Nephron (organoid): ENCODE results near the gene PPHLN1.

ENCODE experiments used
- H3K27ac Mint-ChIP-seq, 3 experiments: 2 replicates each; pipeline ENCODE4 v1.8.0; 2020; ENCODE audit warnings: mixed read lengths in 3 of 3, mild to moderate bottlenecking in 2 of 3, moderate library complexity in 1 of 3
- H3K27me3 Mint-ChIP-seq: 2 replicates; pipeline ENCODE4 v1.8.0; 2021; ENCODE audit warnings: low read depth, mild to moderate bottlenecking, moderate library complexity, mixed read lengths
- H3K36me3 Mint-ChIP-seq: 2 replicates; pipeline ENCODE4 v1.8.0; 2020; ENCODE audit warnings: low read depth, mixed read lengths
- H3K4me1 Mint-ChIP-seq: 2 replicates; pipeline ENCODE4 v1.8.0; 2020; ENCODE audit warnings: mixed read lengths
- H3K4me3 Mint-ChIP-seq, 3 experiments: 2 replicates each; pipeline ENCODE4 v1.8.0; 2020; ENCODE audit warnings: mild to moderate bottlenecking in 3 of 3, mixed read lengths in 3 of 3, moderate library complexity in 2 of 3
- H3K9me3 Mint-ChIP-seq: 2 replicates; pipeline ENCODE4 v1.8.0; 2020; ENCODE audit warnings: mixed read lengths
- TF ChIP-seq, protein P1 (sequence below), 3 experiments: fragments of 200-600 bp; sonication (generic); IDR thresholded peaks; one replicate each; pipeline ENCODE4 v1.5.0; 2021; ENCODE audit warnings: antibody characterized with exemption in 3 of 3; ENCODE audit not compliant: unreplicated experiment in 3 of 3

The PPHLN1 gene, protein sequence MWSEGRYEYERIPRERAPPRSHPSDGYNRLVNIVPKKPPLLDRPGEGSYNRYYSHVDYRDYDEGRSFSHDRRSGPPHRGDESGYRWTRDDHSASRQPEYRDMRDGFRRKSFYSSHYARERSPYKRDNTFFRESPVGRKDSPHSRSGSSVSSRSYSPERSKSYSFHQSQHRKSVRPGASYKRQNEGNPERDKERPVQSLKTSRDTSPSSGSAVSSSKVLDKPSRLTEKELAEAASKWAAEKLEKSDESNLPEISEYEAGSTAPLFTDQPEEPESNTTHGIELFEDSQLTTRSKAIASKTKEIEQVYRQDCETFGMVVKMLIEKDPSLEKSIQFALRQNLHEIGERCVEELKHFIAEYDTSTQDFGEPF

DNA sequence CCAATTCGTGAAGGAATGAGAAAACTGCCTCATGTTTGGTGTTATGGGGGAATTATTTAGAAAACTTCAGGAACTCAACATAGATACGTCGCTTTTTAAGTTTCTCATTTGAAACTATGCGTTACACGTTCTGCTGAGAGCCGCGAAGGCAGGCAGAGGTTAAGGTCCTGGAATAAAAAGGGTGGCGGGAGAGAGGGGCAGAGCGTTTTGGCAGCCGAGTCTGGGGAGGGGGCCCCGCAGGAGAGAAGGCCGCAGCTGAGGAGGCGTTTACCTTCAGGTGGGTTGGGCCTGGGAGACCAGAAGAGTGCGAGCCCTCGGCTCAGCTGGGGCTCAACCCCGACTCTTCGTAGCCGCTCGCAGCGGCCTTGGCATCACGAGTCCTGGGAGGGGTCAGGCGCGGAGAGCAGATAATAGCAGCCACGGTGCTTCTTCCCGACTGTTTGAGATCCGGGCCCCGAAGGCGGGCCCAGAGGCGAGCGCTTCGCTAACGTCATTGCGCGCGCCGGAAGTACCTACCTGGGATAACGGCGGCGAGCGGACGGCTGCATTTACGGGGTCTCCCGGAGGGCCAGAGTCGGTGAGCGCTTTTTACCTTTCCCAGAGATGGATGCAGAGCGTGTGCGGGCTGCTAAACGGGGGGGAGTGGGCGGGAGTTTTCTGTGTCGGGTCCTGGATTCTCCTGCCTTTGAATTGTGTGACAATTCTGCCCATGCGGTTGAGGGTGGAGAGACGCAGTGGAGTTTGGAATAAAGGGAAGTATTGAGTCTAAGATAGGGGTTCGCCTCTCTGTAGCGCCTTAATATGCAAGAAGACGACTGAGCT is at the start of gene PPHLN1, which contains the start of gene ZCRB1:
Gene PPHLN1, plus strand, starts transcription at position 515 of the 822 bp plus-strand sequence. CDS start 9,736 bp downstream, outside the sequence.
Gene ZCRB1, minus strand, starts transcription at position 442 of the 822 bp plus-strand sequence. CDS start 1,992 bp downstream, outside the sequence.
- H3K9me3 Mint-ChIP-seq = no peaks in the 10 kb centered on the region
- H3K4me3 Mint-ChIP-seq = peak within 1 kb of the TSS; percentile 96 to 99 (median 96)
- peak within 1 kb of the TSS; percentile 93 to 98 (median 97) for H3K27ac Mint-ChIP-seq
- TF ChIP-seq, protein P1, sequence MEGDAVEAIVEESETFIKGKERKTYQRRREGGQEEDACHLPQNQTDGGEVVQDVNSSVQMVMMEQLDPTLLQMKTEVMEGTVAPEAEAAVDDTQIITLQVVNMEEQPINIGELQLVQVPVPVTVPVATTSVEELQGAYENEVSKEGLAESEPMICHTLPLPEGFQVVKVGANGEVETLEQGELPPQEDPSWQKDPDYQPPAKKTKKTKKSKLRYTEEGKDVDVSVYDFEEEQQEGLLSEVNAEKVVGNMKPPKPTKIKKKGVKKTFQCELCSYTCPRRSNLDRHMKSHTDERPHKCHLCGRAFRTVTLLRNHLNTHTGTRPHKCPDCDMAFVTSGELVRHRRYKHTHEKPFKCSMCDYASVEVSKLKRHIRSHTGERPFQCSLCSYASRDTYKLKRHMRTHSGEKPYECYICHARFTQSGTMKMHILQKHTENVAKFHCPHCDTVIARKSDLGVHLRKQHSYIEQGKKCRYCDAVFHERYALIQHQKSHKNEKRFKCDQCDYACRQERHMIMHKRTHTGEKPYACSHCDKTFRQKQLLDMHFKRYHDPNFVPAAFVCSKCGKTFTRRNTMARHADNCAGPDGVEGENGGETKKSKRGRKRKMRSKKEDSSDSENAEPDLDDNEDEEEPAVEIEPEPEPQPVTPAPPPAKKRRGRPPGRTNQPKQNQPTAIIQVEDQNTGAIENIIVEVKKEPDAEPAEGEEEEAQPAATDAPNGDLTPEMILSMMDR (IDR thresholded peaks at IDR 0.05; ENCODE audit: unreplicated experiment in 3 of 3) = no peak
- no peaks in the 10 kb centered on the region for H3K27me3 Mint-ChIP-seq
- H3K36me3 Mint-ChIP-seq = peaks cover 14% of the 10 kb centered on the region
- H3K4me1 Mint-ChIP-seq = peaks cover 20% of the 10 kb centered on the region

DNA sequence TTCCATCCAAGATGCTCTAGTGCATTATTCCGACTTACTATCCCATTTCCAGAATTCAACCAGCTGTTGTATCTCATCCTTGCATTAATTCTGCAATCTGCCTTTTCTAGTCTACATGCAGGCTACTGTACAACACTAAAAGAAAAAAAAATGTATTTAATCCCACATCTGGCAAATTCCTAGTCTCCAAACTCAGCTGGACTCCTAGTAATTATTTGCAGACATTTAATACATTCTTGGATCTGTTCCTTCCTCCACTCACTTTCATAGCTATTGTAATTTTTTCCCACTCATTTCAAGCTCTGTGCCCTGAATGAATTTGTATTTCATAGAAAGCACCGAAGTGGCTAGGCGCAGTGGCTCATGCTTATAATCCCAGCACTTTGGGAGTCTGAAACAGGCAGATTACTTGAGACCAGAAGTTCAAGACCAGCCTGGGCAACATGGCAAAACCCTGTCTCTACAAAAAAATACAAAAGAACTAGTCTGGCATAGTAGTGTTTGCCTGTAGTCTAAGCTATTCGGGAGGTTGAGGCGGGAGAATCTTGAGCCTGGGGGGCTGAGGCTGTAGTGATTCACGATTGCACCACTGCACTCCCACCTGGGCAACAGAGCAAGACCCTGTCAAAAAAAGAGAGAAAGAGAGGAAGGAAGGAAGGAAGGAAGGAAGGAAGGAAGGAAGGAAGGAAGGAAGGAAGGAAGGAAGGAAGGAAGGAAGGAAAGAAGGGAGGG is 48.4 kb upstream of the PPHLN1 start:
- peak overlapping the region in 2 of 3 experiments; percentile 16 to 33 for H3K27ac Mint-ChIP-seq
- peaks cover 13% of the 10 kb centered on the region for H3K4me1 Mint-ChIP-seq
- peaks cover 3% of the 10 kb centered on the region for H3K9me3 Mint-ChIP-seq
- H3K27me3 Mint-ChIP-seq = peaks cover 9% of the 10 kb centered on the region
- H3K36me3 Mint-ChIP-seq = no peaks in the 10 kb centered on the region
- TF ChIP-seq, protein P1 (IDR thresholded peaks at IDR 0.05; ENCODE audit: unreplicated experiment in 3 of 3) = no peak
- no peak overlapping the region for H3K4me3 Mint-ChIP-seq

DNA sequence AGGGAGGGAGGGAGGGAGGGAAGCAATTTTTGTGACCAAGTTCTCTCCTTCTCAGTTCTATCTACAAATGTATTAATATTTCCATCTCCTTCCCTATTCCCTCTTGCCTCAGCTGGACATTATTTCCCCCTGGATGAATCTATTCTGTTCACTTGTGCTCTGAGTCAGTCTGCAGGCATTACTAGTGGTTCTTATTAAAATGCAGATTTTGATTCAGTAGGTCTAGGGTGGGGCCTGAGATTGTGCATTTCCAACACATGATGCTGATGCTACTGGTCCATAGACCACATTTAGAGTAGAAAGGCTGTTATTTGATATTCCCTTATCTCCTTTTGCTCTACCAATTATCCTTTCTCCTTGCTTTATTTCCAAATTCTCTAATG is 47.8 kb upstream of the PPHLN1 start:
- Mint-ChIP-seq H3K36me3 (no peaks in the 10 kb centered on the region), H3K4me1 (peaks cover 14% of the 10 kb centered on the region)

DNA sequence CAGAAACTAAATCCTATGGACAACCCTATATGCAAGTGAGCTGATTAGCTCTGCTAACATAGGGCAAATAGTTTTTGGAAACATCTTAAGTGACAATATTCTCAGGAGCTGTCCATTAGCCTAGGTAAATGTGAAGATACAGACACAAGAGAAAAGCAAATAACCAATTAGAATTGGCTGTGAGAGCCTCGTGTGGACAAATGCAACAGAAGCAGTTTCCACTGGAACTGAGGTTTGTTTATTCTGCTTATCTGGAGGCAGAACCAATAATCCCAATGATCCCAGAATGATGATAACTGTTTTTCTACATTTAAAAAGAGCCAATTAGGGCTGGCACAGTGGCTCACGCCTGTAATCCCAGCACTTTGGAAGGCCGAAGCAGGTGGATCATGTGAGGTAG is 44.7 kb upstream of the PPHLN1 start:
- Mint-ChIP-seq H3K27ac (no peak overlapping the region), H3K4me3 (no peak overlapping the region), H3K36me3 (no peaks in the 10 kb centered on the region), H3K4me1 (peaks cover 19% of the 10 kb centered on the region), H3K27me3 (peaks cover 9% of the 10 kb centered on the region), H3K9me3 (no peaks in the 10 kb centered on the region)
- TF ChIP-seq, protein P1 (IDR thresholded peaks at IDR 0.05; ENCODE audit: unreplicated experiment in 3 of 3) = no peak

More for the DNA sequence above, 47.8 kb upstream of the PPHLN1 start:
- H3K4me3 Mint-ChIP-seq = no peak overlapping the region
- H3K27ac Mint-ChIP-seq = no peak overlapping the region
- H3K9me3 Mint-ChIP-seq = no peaks in the 10 kb centered on the region
- peaks cover 9% of the 10 kb centered on the region for H3K27me3 Mint-ChIP-seq
- TF ChIP-seq, protein P1 (IDR thresholded peaks at IDR 0.05; ENCODE audit: unreplicated experiment in 3 of 3) = no peak

DNA sequence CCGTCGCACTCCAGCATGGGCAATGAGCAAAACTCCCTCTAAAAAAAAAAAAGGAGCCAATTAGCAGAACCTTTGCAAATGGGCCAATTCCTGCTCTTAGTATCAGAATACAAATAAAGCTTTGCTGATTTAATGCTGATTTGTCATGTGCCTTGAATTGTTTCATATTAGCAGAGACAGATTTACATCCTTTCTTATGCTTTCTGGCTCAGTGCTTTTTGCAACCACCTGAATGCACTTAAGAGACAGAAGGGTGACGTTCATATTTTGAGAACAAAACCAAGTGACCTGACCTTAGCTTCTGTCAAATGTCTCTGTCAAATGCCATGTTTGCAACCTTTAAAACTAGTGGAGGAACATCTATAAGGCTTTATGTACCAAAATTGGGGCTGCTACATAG is 44.1 kb upstream of the PPHLN1 start:
- Mint-ChIP-seq H3K27ac (no peak overlapping the region), H3K9me3 (no peaks in the 10 kb centered on the region), H3K4me3 (no peak overlapping the region), H3K4me1 (peaks cover 19% of the 10 kb centered on the region), H3K36me3 (no peaks in the 10 kb centered on the region), H3K27me3 (peaks cover 9% of the 10 kb centered on the region)
- TF ChIP-seq, protein P1 (IDR thresholded peaks at IDR 0.05; ENCODE audit: unreplicated experiment in 3 of 3) = no peak
